Measurements from ENCODE around the gene APLN.

- TF ChIP-seq POLR2A (IDR thresholded peaks at IDR 0.05) (no peak), CTCF (IDR thresholded peaks at IDR 0.05) (no peak)
Measured at GRCh38 chrX:129609395-129609794, 45.4 kb downstream of the APLN start.

Measured in thyroid gland (tissue), 4 donors.